Progenitor cell of endocrine pancreas (in vitro differentiated cells): ENCODE results near the gene PRDM16. TPM values are rescaled to one million over a fixed set of nuclear protein-coding genes. Genes with fewer than 3 reads are reported as not detected.

Source experiments
- DNase-seq: peaks from one replicate; pipeline ENCODE4 v3.0.0; 2021; ENCODE audit warnings: low spot score; ENCODE audit not compliant: unreplicated experiment
- H3K27ac Mint-ChIP-seq: 2 replicates; pipeline ENCODE4 v1.8.0; 2021; ENCODE audit warnings: mild to moderate bottlenecking, moderate library complexity, mixed read lengths
- H3K27me3 Mint-ChIP-seq: 2 replicates; pipeline ENCODE4 v1.8.0; 2021; ENCODE audit warnings: mixed read lengths
- H3K36me3 Mint-ChIP-seq: 2 replicates; pipeline ENCODE4 v1.8.0; 2022; ENCODE audit warnings: mixed read lengths; ENCODE audit not compliant: insufficient read depth
- H3K4me1 Mint-ChIP-seq: 2 replicates; pipeline ENCODE4 v1.8.0; 2021; ENCODE audit warnings: low read depth, mixed read lengths
- H3K4me3 Mint-ChIP-seq: 2 replicates; pipeline ENCODE4 v1.8.0; 2021; ENCODE audit warnings: low read depth, mild to moderate bottlenecking, moderate library complexity, mixed read lengths
- H3K9me3 Mint-ChIP-seq: 2 replicates; pipeline ENCODE4 v1.8.0; 2021; ENCODE audit warnings: low read depth, mixed read lengths
- total RNA-seq: library from RNA; stranded (reverse); gene quantifications from 2 replicates; pipeline ENCODE4 v1.2.1, GENCODE V29; 2021
- TF ChIP-seq, protein P1 (sequence below): fragments of 200-600 bp; sonication (generic); IDR thresholded peaks from one replicate; pipeline ENCODE4 v1.5.0; 2021; ENCODE audit warnings: antibody characterized with exemption, mild to moderate bottlenecking; ENCODE audit not compliant: unreplicated experiment

The PRDM16 gene
- total RNA-seq, 1 donor from 2014 or later: 69.1 TPM

DNA sequence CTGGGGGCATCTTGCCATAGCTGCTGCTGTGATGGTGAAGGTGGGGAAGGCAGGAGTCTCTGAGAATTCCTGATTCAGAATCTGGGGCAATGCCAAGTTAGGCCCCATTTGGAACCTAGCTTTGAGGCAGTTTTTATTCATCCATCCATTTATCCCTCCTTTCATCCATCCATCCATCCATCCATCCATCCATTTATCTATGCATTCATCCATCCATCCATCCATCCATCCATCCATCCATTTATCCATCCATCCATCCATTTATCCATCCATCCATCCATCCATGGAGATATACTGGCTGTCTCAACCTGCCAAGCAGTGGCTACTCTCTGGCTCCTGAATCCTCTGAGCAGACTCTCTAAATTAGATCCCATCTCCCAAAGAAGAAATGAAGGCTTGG lies 83.1 kb downstream of the PRDM16 start:
- TF ChIP-seq, protein P1, sequence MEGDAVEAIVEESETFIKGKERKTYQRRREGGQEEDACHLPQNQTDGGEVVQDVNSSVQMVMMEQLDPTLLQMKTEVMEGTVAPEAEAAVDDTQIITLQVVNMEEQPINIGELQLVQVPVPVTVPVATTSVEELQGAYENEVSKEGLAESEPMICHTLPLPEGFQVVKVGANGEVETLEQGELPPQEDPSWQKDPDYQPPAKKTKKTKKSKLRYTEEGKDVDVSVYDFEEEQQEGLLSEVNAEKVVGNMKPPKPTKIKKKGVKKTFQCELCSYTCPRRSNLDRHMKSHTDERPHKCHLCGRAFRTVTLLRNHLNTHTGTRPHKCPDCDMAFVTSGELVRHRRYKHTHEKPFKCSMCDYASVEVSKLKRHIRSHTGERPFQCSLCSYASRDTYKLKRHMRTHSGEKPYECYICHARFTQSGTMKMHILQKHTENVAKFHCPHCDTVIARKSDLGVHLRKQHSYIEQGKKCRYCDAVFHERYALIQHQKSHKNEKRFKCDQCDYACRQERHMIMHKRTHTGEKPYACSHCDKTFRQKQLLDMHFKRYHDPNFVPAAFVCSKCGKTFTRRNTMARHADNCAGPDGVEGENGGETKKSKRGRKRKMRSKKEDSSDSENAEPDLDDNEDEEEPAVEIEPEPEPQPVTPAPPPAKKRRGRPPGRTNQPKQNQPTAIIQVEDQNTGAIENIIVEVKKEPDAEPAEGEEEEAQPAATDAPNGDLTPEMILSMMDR: no peak
- DNase-seq: no peak
- peaks cover 13% of the 10 kb centered on the region for H3K4me1 Mint-ChIP-seq
- no peaks in the 10 kb centered on the region for H3K9me3 Mint-ChIP-seq
- H3K27me3 Mint-ChIP-seq: no peaks in the 10 kb centered on the region
- H3K36me3 Mint-ChIP-seq: peaks cover 1% of the 10 kb centered on the region
- H3K4me3 Mint-ChIP-seq: no peak overlapping the region
- peak overlapping the region; percentile 33 for H3K27ac Mint-ChIP-seq

- no peak for DNase-seq
- no peaks in the 10 kb centered on the region for H3K9me3 Mint-ChIP-seq
These were observed 84.2 kb downstream of the PRDM16 start for GRCh38 chr1:3153197-3153596.

DNA sequence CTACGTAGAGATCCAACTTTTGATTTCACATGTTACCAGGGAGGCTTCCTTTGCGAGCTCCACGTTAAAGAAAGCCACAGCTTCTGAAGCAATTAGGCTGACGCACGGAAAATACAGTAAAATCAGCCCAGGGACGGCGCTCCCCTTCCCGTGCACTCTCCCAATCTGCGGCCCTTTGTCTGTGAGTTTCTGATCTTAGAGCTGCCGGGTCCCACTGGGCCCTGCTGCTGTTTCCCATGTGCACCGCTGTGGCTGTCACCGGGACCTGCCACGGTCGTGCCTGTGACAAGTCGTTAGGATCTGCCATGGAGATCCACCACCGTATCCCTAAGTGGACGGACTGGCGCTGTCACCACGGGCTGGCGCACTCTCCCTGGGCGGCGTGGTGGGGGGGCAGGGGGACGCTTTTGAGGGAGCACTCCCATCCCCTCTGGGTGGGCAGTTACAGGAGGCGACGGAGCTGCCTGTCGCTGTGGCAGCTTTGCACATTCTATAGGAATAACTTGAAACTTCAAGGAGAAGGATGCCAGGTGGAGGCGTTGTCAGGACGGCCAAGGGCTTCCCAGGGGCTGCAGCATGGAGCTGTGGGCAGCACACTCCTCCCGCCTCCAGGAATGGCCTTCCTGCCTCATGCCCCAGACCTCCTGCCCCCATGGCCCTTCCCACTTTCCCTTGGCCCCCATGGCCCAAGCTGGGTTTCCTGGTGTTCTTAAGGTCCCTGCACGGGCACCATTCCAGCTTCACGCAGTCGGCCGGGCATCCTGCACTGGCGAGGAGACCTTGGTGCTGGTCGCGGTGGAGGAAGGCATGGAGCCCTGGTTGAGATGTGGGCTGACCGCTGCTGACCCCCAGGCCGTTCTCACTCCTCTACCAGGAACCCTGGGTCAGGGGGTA lies 85.1 kb downstream of the PRDM16 start:
- TF ChIP-seq, protein P1: no peak
- Mint-ChIP-seq H3K27ac (no peak overlapping the region), H3K4me3 (no peak overlapping the region), H3K36me3 (peaks cover 1% of the 10 kb centered on the region), H3K9me3 (no peaks in the 10 kb centered on the region), H3K4me1 (peaks cover 15% of the 10 kb centered on the region), H3K27me3 (no peaks in the 10 kb centered on the region)
- no peak for DNase-seq

More at GRCh38 chr1:3153197-3153596, 84.2 kb downstream of the PRDM16 start:
- TF ChIP-seq, protein P1: no peak
- H3K4me3 Mint-ChIP-seq: no peak overlapping the region
- peaks cover 1% of the 10 kb centered on the region for H3K36me3 Mint-ChIP-seq
- peaks cover 15% of the 10 kb centered on the region for H3K4me1 Mint-ChIP-seq
- H3K27ac Mint-ChIP-seq: no peak overlapping the region
- no peaks in the 10 kb centered on the region for H3K27me3 Mint-ChIP-seq

GRCh38 chr1:3155056-3155925 lies 86.3 kb downstream of the PRDM16 start:
- Mint-ChIP-seq H3K4me3 (no peak overlapping the region), H3K27me3 (no peaks in the 10 kb centered on the region), H3K9me3 (no peaks in the 10 kb centered on the region), H3K4me1 (peaks cover 15% of the 10 kb centered on the region), H3K36me3 (peaks cover 3% of the 10 kb centered on the region), H3K27ac (peak overlapping the region; percentile 59)
- no peak for DNase-seq
- TF ChIP-seq, protein P1: no peak

DNA sequence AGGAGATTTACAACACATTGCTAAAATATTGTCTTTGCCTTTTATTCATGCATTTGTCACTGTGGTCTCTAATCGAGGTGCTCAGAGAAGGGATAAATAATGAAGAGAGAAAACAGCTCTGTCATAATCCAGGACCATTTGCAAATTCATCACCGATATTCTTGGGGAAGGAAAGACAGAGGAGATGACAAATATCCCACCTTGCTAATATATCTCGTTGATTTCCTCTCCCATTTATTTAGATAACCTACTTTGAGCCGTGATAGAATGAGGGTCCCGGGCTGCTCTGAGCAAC lies 86.9 kb downstream of the PRDM16 start:
- H3K4me3 Mint-ChIP-seq: no peak overlapping the region
- no peaks in the 10 kb centered on the region for H3K9me3 Mint-ChIP-seq
- TF ChIP-seq, protein P1: no peak
- H3K36me3 Mint-ChIP-seq: peaks cover 3% of the 10 kb centered on the region
- H3K27ac Mint-ChIP-seq: no peak overlapping the region
- H3K4me1 Mint-ChIP-seq: peaks cover 15% of the 10 kb centered on the region
- DNase-seq: no peak
- no peaks in the 10 kb centered on the region for H3K27me3 Mint-ChIP-seq
